Activated CD8-positive, alpha-beta memory T cell treated with anti-CD3 and anti-CD28 coated beads for 36 hours (primary cell): ENCODE data around the gene PORCN. TPM values are rescaled to one million over a fixed set of nuclear protein-coding genes. Genes with fewer than 3 reads are reported as not detected.
"Not testable (repeated sequence)": the region's sequence is repeated elsewhere in the genome, so short reads cannot be mapped to it uniquely, and the experiment has no call there.

Experiments
- CTCF ChIA-PET: fragments of 350-600 bp; sonication (Branson Sonifier 250); formaldehyde crosslinking; loops from one replicate; lab custom pipeline; 2021; ENCODE audit warnings: antibody characterized with exemption; lab: Charles Lee
- POLR2A ChIA-PET: fragments of 350-600 bp; sonication (Branson Sonifier 250); formaldehyde crosslinking; loops from one replicate; lab custom pipeline; 2021; ENCODE audit warnings: antibody characterized with exemption; lab: Charles Lee
- total RNA-seq, 2 experiments: library from RNA; stranded (reverse); gene quantifications; one replicate each; pipeline ENCODE4 v1.2.3, GENCODE V29; 2021

Gene PORCN
- total RNA-seq, 2 experiments from 2014 or later = 10.3 to 11.6 TPM

GRCh38 chrX:48525853-48526252, 17.1 kb downstream of the PORCN start:
- POLR2A ChIA-PET = interaction anchor here (1.0 kb wide), 1 partner anchor 13 kb away, joined by 6 read pairs; no protein-coding TSS in a partner anchor
- CTCF ChIA-PET = interaction anchor here (1.5 kb wide), 1 partner anchor 14 kb away, joined by 3 read pairs; the partner anchor contains the start of gene TBC1D25

- POLR2A ChIA-PET = interaction anchor here (0.8 kb wide), 1 partner anchor 8 kb away, joined by 3 read pairs; no protein-coding TSS in a partner anchor
- CTCF ChIA-PET = no interaction called here
These were observed 21.9 kb downstream of the PORCN start for GRCh38 chrX:48530736-48531135.

GRCh38 chrX:48531358-48531959, 22.7 kb downstream of the PORCN start:
- CTCF ChIA-PET = no interaction called here
- POLR2A ChIA-PET = no interaction called here

GRCh38 chrX:48532161-48532560, 23.4 kb downstream of the PORCN start:
- POLR2A ChIA-PET = no interaction called here
- CTCF ChIA-PET = interaction anchor here (0.6 kb wide), 1 partner anchor 18 kb away, joined by 3 read pairs; no protein-coding TSS in a partner anchor

GRCh38 chrX:48533165-48533564, 24.4 kb downstream of the PORCN start:
- POLR2A ChIA-PET = no interaction called here
- CTCF ChIA-PET = no interaction called here

GRCh38 chrX:48538641-48539344, 30.0 kb downstream of the PORCN start:
- POLR2A ChIA-PET = interaction anchor here (0.6 to 1.8 kb wide), 6 partner anchors 13 to 652 kb away, joined by 3 to 7 read pairs (median 4); partner anchors contain the start of gene EBP
- CTCF ChIA-PET = interaction anchor here (1.3 to 1.4 kb wide), 2 partner anchors 37 to 71 kb away, joined by 3 to 4 read pairs; no protein-coding TSS in a partner anchor

GRCh38 chrX:48539345-48540027, 30.7 kb downstream of the PORCN start, which contains the start of gene TBC1D25:
TSS of gene TBC1D25 (plus strand) at chrX:48539714. CDS start at chrX:48539798, 84 bp downstream.
- ChIA-PET CTCF (interaction anchor here (1.0 to 1.4 kb wide), 4 partner anchors 13 to 72 kb away, joined by 3 to 4 read pairs (median 3); partner anchors contain the start of gene RBM3), POLR2A (interaction anchor here (0.6 to 1.8 kb wide), 10 partner anchors 13 to 651 kb away, joined by 3 to 7 read pairs (median 4); partner anchors contain the start of genes EBP and RBM3)

- POLR2A ChIA-PET = interaction anchor here (0.6 to 1.8 kb wide), 6 partner anchors 18 to 65 kb away, joined by 3 to 7 read pairs (median 4); partner anchors contain the start of genes EBP and RBM3
- CTCF ChIA-PET = interaction anchor here (1.0 to 1.4 kb wide), 4 partner anchors 14 to 72 kb away, joined by 3 to 4 read pairs (median 3); partner anchors contain the start of gene RBM3
These were observed 31.2 kb downstream of the PORCN start for GRCh38 chrX:48540028-48540375.

GRCh38 chrX:48540480-48540879, 31.7 kb downstream of the PORCN start:
- ChIA-PET POLR2A (interaction anchor here (1.2 to 1.8 kb wide), 3 partner anchors 18 to 34 kb away, joined by 4 to 7 read pairs (median 6); partner anchors contain the start of genes EBP and RBM3), CTCF (interaction anchor here (1.2 to 1.4 kb wide), 2 partner anchors 34 to 35 kb away, joined by 3 to 4 read pairs; partner anchors contain the start of gene RBM3)

- POLR2A ChIA-PET = no interaction called here
- CTCF ChIA-PET = no interaction called here
These were observed 32.5 kb downstream of the PORCN start for GRCh38 chrX:48541140-48541814.

- CTCF ChIA-PET = no interaction called here
- POLR2A ChIA-PET = interaction anchor here (0.5 kb wide), 1 partner anchor 16 kb away, joined by 3 read pairs; no protein-coding TSS in a partner anchor
These were observed 40.1 kb downstream of the PORCN start for GRCh38 chrX:48548871-48549270.

- POLR2A ChIA-PET, CTCF ChIA-PET: not testable (repeated sequence)
These were observed 47.0 kb downstream of the PORCN start for GRCh38 chrX:48555731-48556325.

- POLR2A ChIA-PET = interaction anchor here (0.7 to 1.1 kb wide), 2 partner anchors 11 to 18 kb away, joined by 3 to 4 read pairs; partner anchors contain the start of gene TBC1D25
- CTCF ChIA-PET = no interaction called here
These were observed 49.5 kb downstream of the PORCN start for GRCh38 chrX:48558271-48558670.

GRCh38 chrX:48559636-48560035, 50.8 kb downstream of the PORCN start:
- POLR2A ChIA-PET = no interaction called here
- CTCF ChIA-PET = no interaction called here

GRCh38 chrX:48560056-48560455, 51.3 kb downstream of the PORCN start:
- ChIA-PET POLR2A (no interaction called here), CTCF (no interaction called here)

GRCh38 chrX:48560681-48561080, 51.9 kb downstream of the PORCN start:
- POLR2A ChIA-PET = no interaction called here

GRCh38 chrX:48569958-48570357, 61.2 kb downstream of the PORCN start:
- ChIA-PET POLR2A (interaction anchor here (0.6 to 0.7 kb wide), 3 partner anchors 12 to 30 kb away, joined by 3 to 4 read pairs (median 3); partner anchors contain the start of gene TBC1D25), CTCF (no interaction called here)

More at GRCh38 chrX:48560681-48561080, 51.9 kb downstream of the PORCN start:
- CTCF ChIA-PET = no interaction called here
